Activated T-cell treated with anti-CD3 and anti-CD28 coated beads, Interleukin-2, amount 50 U/mL, for 48 hours (primary cell): ENCODE results near the gene GFI1.
"Not testable (repeated sequence)": the region's sequence is repeated elsewhere in the genome, so short reads cannot be mapped to it uniquely, and the experiment has no call there.

Experiments used
- DNase-seq, 2 experiments: peaks; one replicate each; pipeline ENCODE4 v3.0.0-alpha.2; 2020

Gene GFI1

GRCh38 chr1:92486251-92487077 lies at the start of gene GFI1:
Gene GFI1 (minus strand): TSS chr1:92486925. CDS start chr1:92483487, 3,438 bp downstream.
- DNase-seq, result peak; percentile 88 to 91

GRCh38 chr1:92532371-92532770 lies 45.6 kb upstream of the GFI1 start:
- DNase-seq, result not testable (repeated sequence)

DNA sequence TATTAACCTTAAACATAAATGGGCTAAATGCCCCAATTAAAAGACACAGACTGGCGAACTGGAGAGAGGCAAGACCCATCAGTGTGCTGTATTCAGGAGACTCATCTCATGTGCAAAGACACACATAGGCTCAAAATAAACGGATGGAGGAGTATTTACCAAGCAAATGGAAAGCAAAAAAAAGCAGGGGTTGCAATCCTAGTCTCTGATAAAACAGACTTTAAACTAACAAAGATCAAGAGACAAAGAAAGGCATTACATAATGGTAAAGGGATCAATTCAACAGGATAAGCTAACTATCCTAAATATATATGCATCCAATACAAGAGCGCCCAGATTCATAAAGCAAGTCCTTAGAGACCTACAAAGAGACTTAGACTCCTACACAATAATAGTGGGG lies 45.2 kb upstream of the GFI1 start:
- not testable (repeated sequence) for DNase-seq

DNA sequence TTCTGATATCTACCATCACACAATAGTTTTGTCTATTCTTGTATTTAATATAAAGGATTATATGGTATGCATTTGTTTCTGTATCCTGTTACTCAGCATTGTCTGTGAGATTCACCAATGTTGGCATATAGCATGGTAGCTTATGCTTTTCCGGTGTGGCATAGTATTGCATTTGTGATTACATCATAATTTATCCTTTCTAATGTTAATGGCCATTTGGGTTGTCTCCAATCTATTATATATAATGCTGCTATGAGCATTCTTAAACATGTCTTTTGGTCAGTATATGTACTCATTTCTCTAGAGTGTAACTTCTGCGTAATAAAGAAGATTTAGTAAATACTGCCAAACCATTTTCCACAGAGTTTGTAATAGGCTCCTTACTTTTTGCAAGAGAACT lies 40.9 kb upstream of the GFI1 start:
- DNase-seq, result no peak

DNA sequence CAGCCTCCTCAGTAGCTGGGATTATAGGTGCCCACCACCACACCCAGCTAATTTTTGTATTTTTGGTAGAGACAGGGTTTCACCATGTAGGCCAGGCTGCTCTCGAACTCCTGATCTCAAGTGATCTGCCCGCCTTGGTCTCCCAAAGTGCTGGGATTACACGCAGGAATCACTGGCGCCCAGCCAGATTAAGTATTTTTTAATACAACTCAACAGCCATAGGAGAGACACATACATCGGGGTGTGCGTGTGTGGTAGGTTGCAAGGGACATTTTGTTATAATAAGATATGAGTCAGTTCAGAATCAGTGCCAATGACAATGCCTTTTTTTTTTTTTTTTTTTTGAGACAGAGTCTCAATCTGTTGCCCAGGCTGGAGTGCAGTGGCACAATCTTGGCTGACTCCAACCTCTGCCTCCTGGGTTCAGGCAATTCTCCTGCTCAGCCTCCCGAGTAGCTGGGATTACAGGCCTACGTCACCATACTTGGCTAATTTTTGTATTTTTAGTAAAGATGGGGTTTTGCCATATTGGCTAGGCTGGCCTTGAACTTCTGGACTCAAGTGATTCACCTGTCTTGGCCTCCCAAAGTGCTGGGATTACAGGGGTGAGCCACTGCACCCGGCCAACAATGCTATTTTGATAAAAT lies 38.3 kb upstream of the GFI1 start:
- DNase-seq, result not testable (repeated sequence)

- DNase-seq, result no peak
Observed at GRCh38 chr1:92519043-92519442, 32.3 kb upstream of the GFI1 start.

DNA sequence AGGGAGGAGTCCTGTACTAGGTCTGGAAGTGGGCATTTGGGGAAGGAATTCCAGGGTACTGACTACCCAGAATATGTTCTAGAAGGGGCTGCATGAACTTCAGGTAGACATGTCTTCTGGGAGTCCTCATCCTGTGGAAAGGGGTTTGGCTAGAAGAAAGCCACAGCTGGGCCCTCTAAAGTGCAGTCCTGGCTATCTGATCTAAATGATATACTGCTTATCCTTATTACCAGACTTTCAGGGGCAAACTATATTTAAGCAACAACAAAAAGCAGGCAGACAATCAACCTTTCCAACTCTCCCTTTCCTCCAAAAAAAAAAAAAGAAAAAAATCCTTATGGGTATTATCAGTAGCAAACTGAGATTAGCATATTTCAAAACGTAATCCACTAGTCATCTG lies 29.8 kb upstream of the GFI1 start:
- DNase-seq, result no peak

GRCh38 chr1:92515796-92516201 lies 29.1 kb upstream of the GFI1 start:
- DNase-seq, result no peak

GRCh38 chr1:92511541-92511940 lies 24.8 kb upstream of the GFI1 start:
- no peak for DNase-seq

GRCh38 chr1:92509619-92510018 lies 22.9 kb upstream of the GFI1 start:
- DNase-seq, result no peak

DNA sequence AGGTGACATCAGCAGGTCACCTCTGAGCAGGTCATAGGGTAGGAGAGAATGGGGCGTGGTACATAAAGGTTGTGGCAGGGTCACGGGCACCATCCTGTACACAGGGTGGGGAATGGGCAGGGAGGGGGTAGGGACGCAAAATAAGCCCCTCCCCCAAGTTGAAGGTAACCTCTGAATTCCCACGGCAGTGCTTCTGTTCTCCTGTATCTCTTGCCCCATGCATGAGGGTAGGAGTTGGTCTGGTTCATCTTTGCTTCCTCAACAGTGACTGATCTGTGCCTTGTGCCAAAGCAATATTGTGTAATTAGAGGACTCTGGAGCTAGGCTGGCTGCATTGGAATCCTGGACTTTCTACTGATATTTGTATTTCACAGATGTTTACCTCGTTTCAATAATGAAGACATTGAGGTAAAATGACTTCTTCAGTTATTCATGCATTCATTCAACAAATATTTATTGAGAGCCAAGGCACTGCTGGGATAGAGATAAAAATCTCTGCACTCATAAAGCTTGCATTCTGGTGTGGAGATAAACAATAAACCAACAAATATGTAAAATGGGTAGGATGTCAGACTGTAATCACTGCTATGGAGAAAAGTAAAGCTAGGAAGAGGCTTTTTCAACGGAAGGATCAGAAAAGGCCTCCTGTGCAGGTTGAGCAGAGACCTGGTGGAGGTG lies 18.4 kb upstream of the GFI1 start:
- no peak for DNase-seq

- peak in 1 of 2 experiments; percentile 42 for DNase-seq
Observed at GRCh38 chr1:92504291-92505014, 17.7 kb upstream of the GFI1 start.

GRCh38 chr1:92503926-92504285 lies 17.2 kb upstream of the GFI1 start:
- no peak for DNase-seq

DNA sequence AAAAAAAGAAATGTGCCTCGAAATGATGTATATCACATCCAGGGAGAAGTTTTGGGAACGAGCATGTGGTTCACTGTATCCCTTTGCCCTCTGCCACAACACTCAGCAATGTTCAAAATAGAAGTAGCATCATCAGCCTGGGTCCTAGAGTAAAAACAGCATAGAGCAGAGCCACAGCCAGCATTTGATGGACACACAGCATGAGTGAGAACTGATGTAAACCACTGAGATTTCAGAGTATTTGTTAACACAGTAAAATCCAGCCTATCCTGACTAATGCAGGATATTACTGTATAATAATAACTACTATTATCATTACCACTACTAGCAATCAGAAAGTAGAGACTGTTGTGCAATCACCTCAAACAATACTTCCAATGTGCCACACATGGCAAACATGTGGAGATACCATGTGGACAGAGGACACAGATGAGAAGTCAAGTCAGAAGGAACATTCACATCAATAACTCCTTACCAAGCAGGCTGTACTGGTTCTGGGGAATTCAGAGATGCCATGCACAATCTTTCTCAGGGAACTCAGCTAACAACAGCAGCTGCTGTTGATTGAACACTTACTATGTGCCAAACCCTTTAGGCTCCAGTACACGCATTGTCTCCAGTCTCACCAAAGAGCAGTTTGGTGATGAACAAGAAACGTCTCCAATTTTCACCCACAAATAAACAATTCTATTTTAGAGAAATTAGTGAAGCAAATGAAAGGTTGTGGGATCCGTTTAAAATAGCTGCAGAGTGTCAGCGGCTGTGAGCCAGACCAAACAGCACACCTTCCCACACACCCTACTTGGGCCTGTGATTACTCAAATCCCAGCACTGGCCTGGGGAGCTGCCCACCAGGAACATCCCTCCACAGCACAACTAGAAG lies 16.6 kb upstream of the GFI1 start:
- DNase-seq, result no peak

- no peak for DNase-seq
Observed at GRCh38 chr1:92502247-92502646, 15.5 kb upstream of the GFI1 start.

GRCh38 chr1:92500552-92500951 lies 13.8 kb upstream of the GFI1 start:
- DNase-seq, result no peak

- no peak for DNase-seq
Observed at GRCh38 chr1:92495392-92496063, 8.8 kb upstream of the GFI1 start.

GRCh38 chr1:92494485-92495141 lies 7.9 kb upstream of the GFI1 start:
- DNase-seq, result no peak

GRCh38 chr1:92493139-92493538 lies 6.4 kb upstream of the GFI1 start:
- DNase-seq, result no peak

DNA sequence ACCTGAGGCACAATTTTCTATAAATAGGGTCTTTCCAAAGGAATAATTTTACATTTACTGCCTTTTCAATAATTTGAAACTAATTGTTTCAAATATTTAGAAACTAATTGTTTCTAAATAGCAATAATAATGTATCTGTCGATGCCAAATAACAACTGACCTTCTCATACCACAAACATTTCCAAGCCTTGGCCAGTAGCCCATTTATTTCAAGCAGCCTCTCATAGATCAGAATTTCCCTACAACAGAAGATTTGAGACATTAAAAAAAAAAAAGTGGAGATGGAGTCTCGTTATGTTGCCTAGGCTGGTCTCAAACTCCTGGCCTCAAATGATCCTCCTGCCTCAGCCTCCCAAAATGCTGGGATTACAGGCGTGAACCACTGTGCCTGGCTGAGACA lies 2.1 kb upstream of the GFI1 start:
- DNase-seq, result no peak

- DNase-seq, result no peak
Observed at GRCh38 chr1:92488416-92488815, 1.7 kb upstream of the GFI1 start.
